GM19239 (cell line): Measurements from ENCODE around the gene FBXL20.
"Not testable (repeated sequence)": the region's sequence is repeated elsewhere in the genome, so short reads cannot be mapped to it uniquely, and the experiment has no call there.

ENCODE experiments used
- DNase-seq: peaks from one replicate; pipeline ENCODE4 v3.0.0; 2011; ENCODE audit warnings: low spot score; ENCODE audit not compliant: insufficient read length
- FAIRE-seq: peaks from 2 replicates; lab custom pipeline; 2011; peaks lifted over from hg19 to GRCh38; lab: Jason Lieb, UNC

Gene FBXL20

GRCh38 chr17:39335704-39336223 is 65.7 kb downstream of the FBXL20 start:
- no peak for DNase-seq
- no peak for FAIRE-seq

GRCh38 chr17:39334008-39334744 is 67.2 kb downstream of the FBXL20 start:
- FAIRE-seq, DNase-seq: not testable (repeated sequence)

- DNase-seq (no peak), FAIRE-seq (no peak)
Measured at GRCh38 chr17:39332092-39332491, 69.3 kb downstream of the FBXL20 start.

- FAIRE-seq, result no peak
Measured at GRCh38 chr17:39328815-39329214, 72.6 kb downstream of the FBXL20 start.

GRCh38 chr17:39327109-39327508 is 74.3 kb downstream of the FBXL20 start:
- FAIRE-seq (no peak), DNase-seq (no peak)

More at GRCh38 chr17:39328815-39329214, 72.6 kb downstream of the FBXL20 start:
- no peak for DNase-seq

- DNase-seq (no peak), FAIRE-seq (no peak)
Measured at GRCh38 chr17:39325528-39326240, 75.7 kb downstream of the FBXL20 start.

- DNase-seq (no peak), FAIRE-seq (no peak)
Measured at GRCh38 chr17:39318636-39319035, 82.8 kb downstream of the FBXL20 start.

GRCh38 chr17:39306509-39307212 is 94.8 kb downstream of the FBXL20 start:
- peak; percentile 92 for FAIRE-seq
- DNase-seq, result peak; percentile 15

GRCh38 chr17:39305978-39306377 is 95.4 kb downstream of the FBXL20 start:
- DNase-seq (no peak), FAIRE-seq (no peak)

- no peak for DNase-seq
- FAIRE-seq, result no peak
Measured at GRCh38 chr17:39304188-39304587, 97.2 kb downstream of the FBXL20 start.

GRCh38 chr17:39294060-39294459 is 107.4 kb downstream of the FBXL20 start:
- FAIRE-seq, result no peak
- DNase-seq, result no peak

- not testable (repeated sequence) for DNase-seq, FAIRE-seq
Measured at GRCh38 chr17:39292546-39292945, 108.9 kb downstream of the FBXL20 start.

- FAIRE-seq, DNase-seq: not testable (repeated sequence)
Measured at GRCh38 chr17:39286513-39286912, 114.9 kb downstream of the FBXL20 start.

- no peak for DNase-seq
- no peak for FAIRE-seq
Measured at GRCh38 chr17:39284685-39285084, 116.7 kb downstream of the FBXL20 start.

GRCh38 chr17:39283896-39284295 is 117.5 kb downstream of the FBXL20 start:
- DNase-seq, result no peak
- no peak for FAIRE-seq

GRCh38 chr17:39283098-39283497 is 118.3 kb downstream of the FBXL20 start:
- no peak for DNase-seq
- no peak for FAIRE-seq

GRCh38 chr17:39281806-39282205 is 119.6 kb downstream of the FBXL20 start:
- no peak for DNase-seq
- FAIRE-seq, result no peak

GRCh38 chr17:39278246-39278645 is 123.2 kb downstream of the FBXL20 start:
- FAIRE-seq, DNase-seq: not testable (repeated sequence)

GRCh38 chr17:39277110-39277509 is 124.3 kb downstream of the FBXL20 start:
- DNase-seq, result no peak
- peak; percentile 58 for FAIRE-seq

GRCh38 chr17:39276113-39276512 is 125.3 kb downstream of the FBXL20 start:
- FAIRE-seq (no peak), DNase-seq (no peak)

GRCh38 chr17:39271546-39271945 is 129.9 kb downstream of the FBXL20 start:
- DNase-seq (no peak), FAIRE-seq (no peak)
